Measurements from ENCODE around the gene FERMT2. TPM values are rescaled to one million over a fixed set of nuclear protein-coding genes. Genes with fewer than 3 reads are reported as not detected.

The FERMT2 gene
- total RNA-seq, 1 experiment from 2014 or later = 38.6 TPM

DNA sequence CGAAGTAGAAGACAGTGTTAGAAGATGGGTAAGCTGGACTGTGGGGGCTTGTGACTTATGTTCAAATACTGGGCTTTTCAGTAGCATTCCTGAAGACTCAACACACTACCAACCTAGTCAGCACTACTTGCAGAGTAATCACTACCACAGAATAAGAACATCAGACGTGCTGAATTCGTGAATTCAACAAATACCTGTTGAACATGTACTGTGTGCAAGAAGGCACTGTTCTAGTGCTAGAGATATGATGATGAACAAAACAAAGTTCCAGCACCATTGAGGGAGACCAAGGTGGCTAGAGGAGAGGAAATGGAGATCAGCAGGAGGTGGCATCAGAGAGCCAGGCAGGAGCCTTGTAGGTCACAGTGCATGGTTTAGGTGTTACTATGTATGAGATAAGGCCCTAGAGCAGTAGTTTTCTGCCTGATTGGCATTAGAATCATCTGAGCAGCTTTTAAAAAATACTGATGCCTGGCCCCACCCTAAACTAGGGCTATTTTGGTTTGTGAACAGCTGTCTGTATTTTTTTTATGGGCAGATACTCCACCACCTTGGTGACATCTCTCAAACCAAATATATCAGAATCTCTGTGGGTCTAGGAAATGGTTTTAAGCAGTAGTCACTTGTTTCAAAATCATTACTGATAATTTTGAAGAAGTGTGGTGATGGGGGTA lies 26.8 kb downstream of the FERMT2 start:
- ATAC-seq = peak; percentile 4; the same call in 1 of the 2 replicates
- no peaks in the 10 kb centered on the region for H3K9me2 ChIP-seq (replicated peaks; ENCODE audit: low read length)
- BruUV-seq (replicated peaks) = no TSS peak
- peaks cover 89% of the 10 kb centered on the region for H3K79me2 ChIP-seq (ENCODE audit: low read length)
- TF ChIP-seq EZH2 (IDR thresholded peaks at IDR 0.05; ENCODE audit: low read length, unreplicated experiment) = no peak
- TF ChIP-seq, protein P1, sequence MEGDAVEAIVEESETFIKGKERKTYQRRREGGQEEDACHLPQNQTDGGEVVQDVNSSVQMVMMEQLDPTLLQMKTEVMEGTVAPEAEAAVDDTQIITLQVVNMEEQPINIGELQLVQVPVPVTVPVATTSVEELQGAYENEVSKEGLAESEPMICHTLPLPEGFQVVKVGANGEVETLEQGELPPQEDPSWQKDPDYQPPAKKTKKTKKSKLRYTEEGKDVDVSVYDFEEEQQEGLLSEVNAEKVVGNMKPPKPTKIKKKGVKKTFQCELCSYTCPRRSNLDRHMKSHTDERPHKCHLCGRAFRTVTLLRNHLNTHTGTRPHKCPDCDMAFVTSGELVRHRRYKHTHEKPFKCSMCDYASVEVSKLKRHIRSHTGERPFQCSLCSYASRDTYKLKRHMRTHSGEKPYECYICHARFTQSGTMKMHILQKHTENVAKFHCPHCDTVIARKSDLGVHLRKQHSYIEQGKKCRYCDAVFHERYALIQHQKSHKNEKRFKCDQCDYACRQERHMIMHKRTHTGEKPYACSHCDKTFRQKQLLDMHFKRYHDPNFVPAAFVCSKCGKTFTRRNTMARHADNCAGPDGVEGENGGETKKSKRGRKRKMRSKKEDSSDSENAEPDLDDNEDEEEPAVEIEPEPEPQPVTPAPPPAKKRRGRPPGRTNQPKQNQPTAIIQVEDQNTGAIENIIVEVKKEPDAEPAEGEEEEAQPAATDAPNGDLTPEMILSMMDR (conservative IDR thresholded peaks at IDR 0.05; ENCODE audit: low read depth, low read length) = peak; percentile 33; the same call in 1 of the 2 replicates
- TF ChIP-seq EZH2phosphoT487 (IDR thresholded peaks at IDR 0.05; ENCODE audit: borderline replicate concordance, low read length) = no peak
- peaks cover 69% of the 10 kb centered on the region for H3K4me1 ChIP-seq (ENCODE audit: insufficient read depth, low read length)
- no peak overlapping the region for H3K4me2 ChIP-seq (ENCODE audit: low read length)
- DNase-seq = no peak
- no peaks in the 10 kb centered on the region for H3K36me3 ChIP-seq (ENCODE audit: low read depth, low read length)
- no peak overlapping the region for H3K27ac ChIP-seq (ENCODE audit: low read length)
- no peaks in the 10 kb centered on the region for H3K9me3 ChIP-seq (ENCODE audit: low read length)
- POLR2A ChIA-PET (ENCODE audit: unreplicated experiment) = no interaction called here
- H3K4me3 ChIP-seq (ENCODE audit: low read length) = no peak overlapping the region
- CTCF ChIA-PET = interaction anchor here (0.7 kb wide), 1 partner anchor 131 kb away, joined by 3 read pairs; no protein-coding TSS in a partner anchor
- peaks cover 16% of the 10 kb centered on the region; the same call in 1 of the 2 replicates for H4K20me1 ChIP-seq (ENCODE audit: low read length)
- no peaks in the 10 kb centered on the region for H3K27me3 ChIP-seq (ENCODE audit: low read length)
- peaks cover 6% of the 10 kb centered on the region for H3F3A ChIP-seq (ENCODE audit: low read length, unreplicated experiment)
- no peak overlapping the region for H2AFZ ChIP-seq (ENCODE audit: low read length)
- intact Hi-C loops (cut with micrococcal nuclease) = loop anchor here (5.0 kb wide), 1 partner anchor 98 kb away; no protein-coding TSS in a partner anchor
- H3K9ac ChIP-seq (ENCODE audit: low read length) = no peak overlapping the region

DNA sequence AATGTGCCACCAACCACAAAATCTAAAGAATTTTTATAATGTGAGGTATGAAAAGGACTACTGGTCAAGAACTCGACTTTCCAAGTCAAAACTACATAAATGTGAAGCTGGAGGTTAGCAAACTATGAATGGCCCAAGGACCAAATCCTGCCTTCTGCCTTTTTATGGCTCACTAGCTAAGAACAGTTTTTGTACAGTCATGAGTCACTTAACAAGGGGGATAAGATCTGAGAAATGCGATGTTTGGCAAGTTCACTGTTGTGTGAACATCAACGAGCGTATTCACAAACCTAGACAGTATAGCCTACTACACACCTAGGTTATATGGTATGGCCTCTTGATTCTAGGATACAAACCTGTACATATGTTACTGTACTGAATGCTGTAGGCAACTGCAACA lies 28.2 kb downstream of the FERMT2 start:
- Histone ChIP-seq H3K27me3 (ENCODE audit: low read length) (no peaks in the 10 kb centered on the region), H2AFZ (ENCODE audit: low read length) (no peak overlapping the region), H3K4me2 (ENCODE audit: low read length) (peak overlapping the region; percentile 30), H3K9me3 (ENCODE audit: low read length) (no peaks in the 10 kb centered on the region), H3K27ac (ENCODE audit: low read length) (peak overlapping the region; percentile 23; the same call in 1 of the 2 replicates), H4K20me1 (ENCODE audit: low read length) (peaks cover 15% of the 10 kb centered on the region; the same call in 1 of the 2 replicates), H3F3A (ENCODE audit: low read length, unreplicated experiment) (peaks cover 20% of the 10 kb centered on the region), H3K9ac (ENCODE audit: low read length) (no peak overlapping the region), H3K9me2 (replicated peaks; ENCODE audit: low read length) (no peaks in the 10 kb centered on the region), H3K4me1 (ENCODE audit: insufficient read depth, low read length) (peaks cover 82% of the 10 kb centered on the region), H3K36me3 (ENCODE audit: low read depth, low read length) (no peaks in the 10 kb centered on the region; the same call in 1 of the 2 replicates), H3K4me3 (ENCODE audit: low read length) (no peak overlapping the region), H3K79me2 (ENCODE audit: low read length) (peaks cover 80% of the 10 kb centered on the region)
- CTCF ChIA-PET = interaction anchor here (0.6 kb wide), 2 partner anchors 382 to 384 kb away, joined by 3 to 4 read pairs; no protein-coding TSS in a partner anchor
- DNase-seq (peak; percentile 84), ATAC-seq (peak; percentile 44)
- intact Hi-C loops (cut with micrococcal nuclease) = loop anchor here (5.0 kb wide), 1 partner anchor 100 kb away; no protein-coding TSS in a partner anchor
- no TSS peak for BruUV-seq (replicated peaks)
- POLR2A ChIA-PET (ENCODE audit: unreplicated experiment) = interaction anchor here (0.6 kb wide), 1 partner anchor 30 kb away, joined by 4 read pairs; no protein-coding TSS in a partner anchor
- TF ChIP-seq EZH2phosphoT487 (IDR thresholded peaks at IDR 0.05; ENCODE audit: borderline replicate concordance, low read length) = no peak
- TF ChIP-seq EZH2 (IDR thresholded peaks at IDR 0.05; ENCODE audit: low read length, unreplicated experiment) = no peak
- TF ChIP-seq, protein P1 (conservative IDR thresholded peaks at IDR 0.05; ENCODE audit: low read depth, low read length) = no peak
